Psoas muscle (tissue), 8 donors: ENCODE data around the gene SRMS. TPM values are rescaled to one million over a fixed set of nuclear protein-coding genes. Genes with fewer than 3 reads are reported as not detected.
A peak's percentile ranks its signal among the peaks of the same experiment; 100 is the strongest.

ENCODE experiments used
- ATAC-seq, 4 donors: fragments of 200-7000 bp; cut with Tn5 transposase; one replicate each; pipeline ENCODE4 v1.9.1; 2020; ENCODE audit warnings: moderate library complexity in 3 of 4, mild to moderate bottlenecking in 2 of 4
- DNase-seq, 2 donors: peaks; one replicate each; pipeline ENCODE4 v3.0.0-alpha.2; 2020
- H3K27ac ChIP-seq: fragments of 200-600 bp; one replicate; pipeline ENCODE4 v1.8.0; 2022
- H3K27me3 ChIP-seq, 3 donors: fragments of 200-600 bp in 1 of 3; one replicate each; pipeline versions ENCODE4 v1.6.1 to v1.8.0; 2013 to 2022; ENCODE audit warnings: low read length in 2 of 3, mild to moderate bottlenecking in 2 of 3, moderate library complexity in 1 of 3; ENCODE audit not compliant: insufficient read depth in 3 of 3
- H3K36me3 ChIP-seq, 2 donors: fragments of 200-600 bp in 1 of 2; one replicate each; pipeline versions ENCODE4 v1.6.1 to v1.8.0; 2013 to 2022; ENCODE audit warnings: low read depth in 1 of 2, mild to moderate bottlenecking in 1 of 2, moderate library complexity in 1 of 2; ENCODE audit not compliant: insufficient read depth in 1 of 2
- H3K4me1 ChIP-seq: fragments of 200-600 bp; one replicate; pipeline ENCODE4 v1.8.0; 2022
- H3K4me3 ChIP-seq: fragments of 200-600 bp; one replicate; pipeline ENCODE4 v1.8.0; 2022; ENCODE audit warnings: mild to moderate bottlenecking
- H3K9me3 ChIP-seq: fragments of 200-600 bp; one replicate; pipeline ENCODE4 v1.8.0; 2022
- WGBS, 3 donors: extraction: QIAGEN DNeasy Blood & Tissue Kit; methylation state at CpG; one replicate each; pipeline versions ENCODE4 v1.1.6 to v1.1.7; 2013; 5-methylcytosine and 5-hydroxymethylcytosine counted together
- intact Hi-C, 2 donors: fragments of 100-400 bp; cut with DNase I; formaldehyde crosslinking; loops; one replicate each; pipeline versions ENCODE4 v1.11.0 to v1.14.2; 2022
- polyA plus RNA-seq, 3 donors: library from polyadenylated mRNA; stranded (reverse); fragments of 200-250 nt; gene quantifications; one replicate each; pipeline ENCODE4 v1.2.3, GENCODE V29; 2013
- total RNA-seq, 4 donors: library from RNA; stranded (reverse); fragmentation: NEBNext Ultra II Directional in 2 of 4; extraction: Animal tissue kit (Norgen Biotek cat#: 25700) in 2 of 4; gene quantifications; one replicate each; pipeline versions ENCODE4 v1.2.1 to v1.2.4, GENCODE V29; 2021 to 2023
- TF ChIP-seq, protein P1 (sequence below): fragments of 200-600 bp; IDR thresholded peaks from one replicate; pipeline ENCODE4 v1.8.0; 2022; ENCODE audit warnings: antibody characterized with exemption
- donor health status: healthy with polysubstance abuse.
- donor health status: DM: no; HTN: no; CAD: no; lungs with moderate emphysema.
- donor health status: Bipolar disorder and iron deficiency.
- donor health status: healthy.
- donor health status: DM: yes; HTN: yes; CAD: no.
- donor health status: DM: no; HTN: no; CAD: no.
- donor health status: DM: no; HTN: no; CAD: no.
- donor health status: DM: yes; HTN: yes; CAD: no.

The SRMS gene
- total and polyA plus RNA-seq, 7 donors = not detected

DNA sequence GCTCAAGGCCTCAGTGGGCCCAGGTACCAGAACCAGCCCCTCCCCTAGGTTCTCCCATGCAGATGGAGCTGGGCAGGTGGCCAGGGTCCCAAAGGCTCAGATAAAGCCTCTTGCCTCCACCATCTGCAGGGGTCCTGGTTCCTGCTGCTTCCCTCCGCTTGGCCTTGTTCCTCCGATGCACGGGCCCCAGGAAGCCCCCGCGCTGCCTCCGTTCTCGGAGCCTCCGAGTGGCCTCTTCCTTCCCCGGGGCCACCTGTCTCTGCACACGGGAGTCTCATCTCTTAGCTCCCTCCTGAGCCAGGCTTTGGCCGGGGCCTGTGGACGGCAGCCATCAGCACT lies 8.5 kb downstream of the SRMS start:
- DNase-seq (no peak), ATAC-seq (no peak)
- no peaks in the 10 kb centered on the region for H3K9me3 ChIP-seq
- H3K4me1 ChIP-seq = no peaks in the 10 kb centered on the region
- 77 to 94% (median 79%) methylated on average over 12 of the region's 12 CpGs for WGBS, 3 donors
- intact Hi-C loops = loop anchor here (2.0 to 5.0 kb wide), 6 partner anchors 73 to 436 kb away; no protein-coding TSS in a partner anchor
- H3K36me3 ChIP-seq = no peaks in the 10 kb centered on the region
- TF ChIP-seq, protein P1, sequence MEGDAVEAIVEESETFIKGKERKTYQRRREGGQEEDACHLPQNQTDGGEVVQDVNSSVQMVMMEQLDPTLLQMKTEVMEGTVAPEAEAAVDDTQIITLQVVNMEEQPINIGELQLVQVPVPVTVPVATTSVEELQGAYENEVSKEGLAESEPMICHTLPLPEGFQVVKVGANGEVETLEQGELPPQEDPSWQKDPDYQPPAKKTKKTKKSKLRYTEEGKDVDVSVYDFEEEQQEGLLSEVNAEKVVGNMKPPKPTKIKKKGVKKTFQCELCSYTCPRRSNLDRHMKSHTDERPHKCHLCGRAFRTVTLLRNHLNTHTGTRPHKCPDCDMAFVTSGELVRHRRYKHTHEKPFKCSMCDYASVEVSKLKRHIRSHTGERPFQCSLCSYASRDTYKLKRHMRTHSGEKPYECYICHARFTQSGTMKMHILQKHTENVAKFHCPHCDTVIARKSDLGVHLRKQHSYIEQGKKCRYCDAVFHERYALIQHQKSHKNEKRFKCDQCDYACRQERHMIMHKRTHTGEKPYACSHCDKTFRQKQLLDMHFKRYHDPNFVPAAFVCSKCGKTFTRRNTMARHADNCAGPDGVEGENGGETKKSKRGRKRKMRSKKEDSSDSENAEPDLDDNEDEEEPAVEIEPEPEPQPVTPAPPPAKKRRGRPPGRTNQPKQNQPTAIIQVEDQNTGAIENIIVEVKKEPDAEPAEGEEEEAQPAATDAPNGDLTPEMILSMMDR = no peak
- H3K27me3 ChIP-seq = peaks cover 0 to 30% (median 11%) of the 10 kb centered on the region in 3 donors
- H3K27ac ChIP-seq = no peak overlapping the region
- H3K4me3 ChIP-seq = no peak overlapping the region

DNA sequence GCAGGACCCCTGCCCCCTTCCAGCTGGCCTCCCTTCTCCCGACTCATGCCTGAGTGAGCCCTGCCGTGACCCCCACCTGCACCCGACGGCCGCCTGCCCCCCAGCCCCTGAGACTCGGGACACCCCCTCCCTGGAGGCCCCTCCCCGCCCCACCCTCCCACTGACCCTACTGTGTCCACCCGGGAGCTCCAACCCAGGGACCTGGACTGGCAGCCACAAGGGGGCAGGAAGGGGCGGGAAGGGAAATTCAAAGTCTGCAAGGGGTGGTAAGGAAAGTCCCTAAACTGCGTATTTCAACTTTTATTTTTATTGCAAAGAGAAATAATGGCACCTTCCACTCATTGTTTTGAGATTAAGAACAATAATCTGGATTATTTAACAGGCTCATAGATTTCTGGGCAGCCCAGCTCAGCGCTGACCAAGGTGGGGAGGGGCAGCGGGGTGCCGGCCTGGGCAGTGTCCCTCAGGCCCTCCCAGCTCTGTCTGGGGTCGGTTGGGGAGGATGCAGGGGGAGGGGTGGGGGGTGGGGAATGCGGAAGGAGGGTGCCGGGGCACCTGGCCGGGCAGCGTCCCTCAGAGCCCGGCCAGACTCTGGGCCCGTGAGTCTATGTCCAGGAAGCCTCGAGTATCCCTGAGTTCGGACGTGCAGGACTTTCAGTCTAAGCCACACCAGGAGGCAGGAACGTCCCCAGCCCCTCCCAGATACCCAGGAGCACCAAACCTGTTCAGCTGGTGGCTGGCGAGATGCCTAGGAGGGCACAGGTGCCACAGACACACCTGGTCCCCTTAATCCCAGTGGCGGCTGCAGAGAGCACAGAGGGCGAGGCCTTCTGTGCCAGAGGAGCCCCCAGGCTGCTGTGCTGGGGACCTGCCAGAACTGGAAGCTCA lies 9.1 kb downstream of the SRMS start:
- H3K27ac ChIP-seq = no peak overlapping the region
- no peaks in the 10 kb centered on the region for H3K36me3 ChIP-seq
- no peaks in the 10 kb centered on the region for H3K4me1 ChIP-seq
- no peak for DNase-seq
- intact Hi-C loops = loop anchor here (2.0 to 5.0 kb wide), 6 partner anchors 74 to 436 kb away; no protein-coding TSS in a partner anchor
- WGBS, 3 donors = 49 to 56% (median 51%) methylated on average over 26 to 27 of the region's 27 CpGs
- peak in 3 of 4 donors; percentile 8 to 58 (median 29) for ATAC-seq
- H3K4me3 ChIP-seq = peak overlapping the region; percentile 34
- peaks cover 0 to 36% (median 11%) of the 10 kb centered on the region in 3 donors for H3K27me3 ChIP-seq
- TF ChIP-seq, protein P1 = no peak
- H3K9me3 ChIP-seq = no peaks in the 10 kb centered on the region

DNA sequence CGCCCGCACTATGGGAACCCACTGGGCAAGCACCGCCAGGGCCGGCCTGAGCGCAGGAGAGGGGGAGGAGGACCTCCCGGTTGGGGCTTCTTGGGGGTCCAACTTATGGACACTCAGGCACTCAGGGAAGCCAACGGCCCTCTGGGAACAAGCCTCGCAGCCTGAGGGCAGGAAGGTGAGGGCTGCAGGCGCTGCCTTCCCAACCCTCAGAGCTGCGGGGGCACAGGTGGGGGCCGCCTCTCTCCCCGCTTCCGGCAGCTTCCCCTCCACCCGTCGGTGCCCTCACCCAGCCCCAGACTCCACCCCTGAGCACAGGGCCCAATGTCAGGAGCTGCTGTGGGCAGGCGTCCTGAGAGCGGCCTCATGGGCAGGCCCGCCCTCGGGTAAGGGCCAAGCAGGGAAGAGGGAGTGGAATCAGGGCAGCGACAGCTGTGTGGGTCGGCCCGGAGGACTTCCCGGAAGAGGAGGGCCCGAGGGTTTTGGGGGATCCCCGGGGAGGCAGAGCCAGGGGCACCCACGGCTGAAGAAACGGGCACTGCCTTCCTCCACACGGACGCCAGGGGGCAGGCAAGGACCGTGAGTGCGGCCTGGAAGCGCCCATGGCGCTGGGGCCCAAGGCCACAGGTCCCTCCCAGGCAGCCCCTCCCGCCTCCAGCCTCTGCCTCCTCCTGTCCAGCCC lies 9.9 kb downstream of the SRMS start:
- Histone ChIP-seq H3K27ac (no peak overlapping the region), H3K27me3 (peaks cover 0 to 40% (median 13%) of the 10 kb centered on the region in 3 donors), H3K9me3 (no peaks in the 10 kb centered on the region), H3K4me3 (peak overlapping the region; percentile 34), H3K36me3 (no peaks in the 10 kb centered on the region), H3K4me1 (no peaks in the 10 kb centered on the region)
- TF ChIP-seq, protein P1 = peak; percentile 96
- intact Hi-C loops = loop anchor here (2.0 to 5.0 kb wide), 6 partner anchors 75 to 437 kb away; no protein-coding TSS in a partner anchor
- WGBS, 3 donors = 18 to 35% (median 35%) methylated on average over 21 to 34 of the region's 34 CpGs
- ATAC-seq (peak; percentile 87 to 95 (median 89)), DNase-seq (peak; percentile 86 to 91)

DNA sequence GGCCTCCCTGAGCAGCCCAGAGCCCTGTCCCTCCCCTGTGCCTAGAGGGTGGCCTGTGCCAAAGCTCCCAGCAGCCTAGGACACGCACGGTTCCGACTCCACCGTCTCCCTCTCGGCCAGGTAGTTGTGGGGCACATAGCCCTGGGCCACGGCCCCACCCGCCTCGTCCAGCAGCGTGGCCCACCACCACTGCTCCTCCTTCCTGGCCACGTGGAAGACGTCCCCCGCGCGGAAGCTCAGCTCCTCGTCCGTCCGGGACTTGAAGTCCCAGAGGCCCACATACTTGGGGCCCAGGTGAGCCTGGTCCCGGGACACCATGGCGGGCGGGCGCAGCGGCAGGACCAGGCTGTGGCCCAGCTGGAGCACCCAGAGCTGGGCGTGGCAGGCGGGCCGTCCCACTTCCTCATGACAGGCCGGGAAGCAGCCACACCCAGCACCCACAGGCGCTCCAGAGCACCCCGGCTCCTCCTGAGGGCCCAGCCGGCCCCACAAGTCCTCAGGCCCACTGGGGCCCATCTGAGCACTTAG lies 10.5 kb downstream of the SRMS start, which contains the start of gene PTK6:
Gene PTK6 (minus strand): TSS at position 380 of the 528 bp plus-strand sequence. CDS start 62 bp downstream, at position 318.
- H3K4me3 ChIP-seq = peak within 1 kb of the TSS; percentile 34
- no peaks in the 10 kb centered on the region for H3K4me1 ChIP-seq
- H3K27ac ChIP-seq = no peak within 1 kb of the TSS
- intact Hi-C loops = loop anchor here (5.0 kb wide), 4 partner anchors 75 to 435 kb away; no protein-coding TSS in a partner anchor
- no peaks in the 10 kb centered on the region for H3K36me3 ChIP-seq
- peaks cover 0 to 44% (median 16%) of the 10 kb centered on the region in 3 donors for H3K27me3 ChIP-seq
- WGBS, 3 donors = 74 to 83% (median 76%) methylated on average over 23 to 29 of the region's 29 CpGs
- H3K9me3 ChIP-seq = no peaks in the 10 kb centered on the region
- peak in 3 of 4 donors; percentile 3 to 14 (median 11) for ATAC-seq
- TF ChIP-seq, protein P1 = no peak
- peak; percentile 50 to 78 for DNase-seq
